PC-3 (cell line): Measurements from ENCODE around the gene PDLIM5.

Source experiments
- CTCF ChIP-seq: fragments of 300-600 bp; sonication (generic); conservative IDR thresholded peaks from 2 replicates; pipeline ENCODE4 v1.5.1; 2017; ENCODE audit warnings: antibody characterized with exemption, low read depth, mild to moderate bottlenecking, low read length
- EZH2phosphoT487 ChIP-seq: fragments of 300-600 bp; sonication (generic); IDR thresholded peaks from 2 replicates; pipeline ENCODE4 v1.6.1; 2018; ENCODE audit warnings: mild to moderate bottlenecking, antibody characterized with exemption, low read length, borderline replicate concordance

- TF ChIP-seq CTCF: peak; percentile 83
- no peak for TF ChIP-seq EZH2phosphoT487
Observed at GRCh38 chr4:94406668-94407437, 44.9 kb upstream of the PDLIM5 start.
